Kidney epithelial cell (primary cell): Measurements from ENCODE around the gene KLHL29. TPM values are rescaled to one million over a fixed set of nuclear protein-coding genes. Genes with fewer than 3 reads are reported as not detected.

ENCODE experiments used
- DNase-seq: peaks from one replicate; pipeline ENCODE4 v3.0.0-alpha.2; 2010; ENCODE audit warnings: low read depth
- H3K27me3 ChIP-seq: 2 replicates; pipeline ENCODE4 v1.6.0; 2011; ENCODE audit warnings: low read length; ENCODE audit not compliant: control insufficient read depth, insufficient read depth
- H3K36me3 ChIP-seq: 2 replicates; pipeline ENCODE4 v1.5.1; 2011; ENCODE audit warnings: low read length; ENCODE audit not compliant: control insufficient read depth, insufficient read depth
- H3K4me3 ChIP-seq: 2 replicates; pipeline ENCODE4 v1.5.1; 2011; ENCODE audit warnings: low read depth, mild to moderate bottlenecking, control low read depth, low read length
- CTCF ChIP-seq: IDR thresholded peaks from 2 replicates; pipeline ENCODE4 v1.5.1; 2011; ENCODE audit warnings: mild to moderate bottlenecking, moderate library complexity, low read length, control low read depth, inconsistent platforms; ENCODE audit not compliant: insufficient read depth, poor library complexity, severe bottlenecking
- total RNA-seq: library from RNA; depleted of rRNA; stranded (reverse); fragments of >200 nt; gene quantifications from 2 replicates; pipeline ENCODE4 v1.2.3, GENCODE V29; 2015

Gene KLHL29
- total RNA-seq, 1 donor from 2014 or later = 12.4 TPM

- H3K27me3 ChIP-seq = no peaks in the 10 kb centered on the region
- no peak for DNase-seq
- no peaks in the 10 kb centered on the region for H3K36me3 ChIP-seq
- H3K4me3 ChIP-seq = no peak overlapping the region
- no peak for TF ChIP-seq CTCF
Measured at GRCh38 chr2:23509103-23509502, 124.1 kb downstream of the KLHL29 start.

- H3K27me3 ChIP-seq = no peaks in the 10 kb centered on the region
- no peak for DNase-seq
- no peak for TF ChIP-seq CTCF
- H3K4me3 ChIP-seq = no peak overlapping the region
- H3K36me3 ChIP-seq = no peaks in the 10 kb centered on the region
Measured at GRCh38 chr2:23509596-23510292, 124.8 kb downstream of the KLHL29 start.

DNA sequence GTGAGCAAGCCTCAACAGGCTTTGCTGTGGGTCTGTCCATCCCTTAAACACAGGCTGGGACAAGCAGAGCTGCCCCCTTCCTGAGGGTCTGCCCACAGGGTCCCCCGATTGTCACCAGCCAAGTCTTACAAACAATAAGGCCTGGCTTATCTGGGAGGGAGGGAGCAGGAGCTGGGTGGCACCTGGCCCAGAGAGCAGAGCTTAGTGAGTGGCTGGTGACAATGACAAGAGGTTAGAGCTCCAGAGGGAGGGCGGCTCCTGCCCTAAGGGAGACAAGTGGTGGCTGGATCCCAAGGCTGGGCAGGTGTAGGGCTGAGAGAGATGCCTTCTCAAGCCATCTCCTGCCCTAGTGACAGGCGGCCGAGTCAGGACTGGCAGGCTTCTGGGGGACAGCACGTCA, 125.5 kb downstream of the KLHL29 start:
- no peaks in the 10 kb centered on the region for H3K27me3 ChIP-seq
- TF ChIP-seq CTCF = no peak
- no peaks in the 10 kb centered on the region for H3K36me3 ChIP-seq
- H3K4me3 ChIP-seq = no peak overlapping the region
- no peak for DNase-seq

DNA sequence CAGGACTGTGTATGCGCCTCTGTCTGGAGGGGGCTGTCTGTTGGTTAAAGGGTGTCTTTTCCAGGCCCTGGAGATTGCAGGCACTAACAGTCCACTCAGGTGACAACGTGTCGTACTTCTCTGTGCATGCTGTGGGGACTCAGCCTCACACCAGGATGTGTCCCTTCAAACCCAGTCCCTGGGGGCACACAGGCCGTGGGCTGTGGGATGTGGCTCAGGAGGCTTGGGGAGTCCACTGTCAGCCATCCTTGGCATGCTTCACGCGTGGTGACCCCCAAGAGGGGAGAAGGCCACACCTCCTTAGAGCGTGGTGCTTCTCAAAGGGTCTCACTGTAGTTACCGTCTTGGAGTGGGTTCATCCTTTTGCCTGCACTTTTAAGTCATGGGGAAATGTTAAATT, 127.8 kb downstream of the KLHL29 start:
- Histone ChIP-seq H3K27me3 (no peaks in the 10 kb centered on the region), H3K4me3 (no peak overlapping the region), H3K36me3 (no peaks in the 10 kb centered on the region)
- DNase-seq = no peak
- TF ChIP-seq CTCF = no peak

DNA sequence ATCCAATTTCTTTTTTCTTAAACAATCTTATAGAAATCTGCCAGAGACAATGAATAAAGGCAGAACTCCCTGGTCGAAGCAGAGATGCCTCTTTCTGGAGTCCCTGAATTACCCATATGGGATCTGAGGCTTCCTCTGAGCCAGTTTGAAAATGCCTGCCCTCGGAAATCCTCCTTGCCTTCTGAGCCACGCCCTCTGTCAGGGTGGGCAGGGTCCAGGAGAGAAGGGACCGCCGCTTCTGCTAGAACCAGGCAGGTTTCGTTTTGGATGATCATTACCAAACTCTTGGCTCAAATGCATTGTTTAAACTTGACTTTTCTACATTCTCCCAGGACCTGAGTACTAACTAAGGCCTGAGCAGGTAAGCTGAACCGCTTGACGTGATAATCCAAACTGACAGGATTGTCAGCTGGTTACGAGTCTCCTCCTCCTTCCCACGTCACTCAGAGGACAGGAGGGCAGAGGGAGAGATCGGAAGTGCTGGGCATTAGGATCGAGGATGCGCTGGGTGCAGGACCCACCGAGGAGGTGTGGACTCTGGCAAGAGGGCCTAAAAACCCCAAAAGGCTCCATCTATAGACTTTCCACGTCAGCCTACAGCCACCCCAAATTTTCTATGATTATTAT, 128.4 kb downstream of the KLHL29 start:
- H3K36me3 ChIP-seq = no peaks in the 10 kb centered on the region
- H3K4me3 ChIP-seq = no peak overlapping the region
- TF ChIP-seq CTCF = no peak
- DNase-seq = no peak
- no peaks in the 10 kb centered on the region for H3K27me3 ChIP-seq
